WTC11 (cell line): ENCODE data around the gene MAP7D1. TPM values are rescaled to one million over a fixed set of nuclear protein-coding genes. Genes with fewer than 3 reads are reported as not detected.

Experiments used
- ATAC-seq: fragments of 200-7000 bp; cut with Tn5 transposase; 2 replicates; pipeline ENCODE4 v1.10.0; 2021; ENCODE audit warnings: mild to moderate bottlenecking, moderate library complexity
- CTCF ChIA-PET: fragments of 300-600 bp; sonication (Branson Sonifier 250); formaldehyde crosslinking; loops from one replicate; lab custom pipeline; 2021; ENCODE audit warnings: antibody characterized with exemption; lab: Charles Lee
- POLR2A ChIA-PET: fragments of 350-600 bp; sonication (Branson Sonifier 250); formaldehyde crosslinking; loops from one replicate; lab custom pipeline; 2021; ENCODE audit warnings: antibody characterized with exemption; lab: Charles Lee
- DNase-seq: peaks from one replicate; pipeline ENCODE4 v3.0.0; 2021; ENCODE audit warnings: low spot score
- H3K27ac Mint-ChIP-seq: 2 replicates; pipeline ENCODE4 v1.8.0; 2021; ENCODE audit warnings: mixed read lengths
- H3K27me3 Mint-ChIP-seq: 2 replicates; pipeline ENCODE4 v1.8.0; 2021; ENCODE audit warnings: low read depth, mild to moderate bottlenecking, moderate library complexity, mixed read lengths
- H3K36me3 Mint-ChIP-seq: 2 replicates; pipeline ENCODE4 v1.8.0; 2021; ENCODE audit warnings: mixed read lengths
- H3K4me1 Mint-ChIP-seq: 2 replicates; pipeline ENCODE4 v1.8.0; 2022; ENCODE audit warnings: mixed read lengths
- H3K4me3 Mint-ChIP-seq: 2 replicates; pipeline ENCODE4 v1.8.0; 2021; ENCODE audit warnings: mild to moderate bottlenecking, moderate library complexity, mixed read lengths
- H3K9me3 Mint-ChIP-seq: 2 replicates; pipeline ENCODE4 v1.8.0; 2021; ENCODE audit warnings: mixed read lengths
- AR ChIP-seq: fragments of 250-450 bp; sonication (Bioruptor Pico); IDR thresholded peaks from 2 replicates; pipeline ENCODE4 v1.9.0; 2021; ENCODE audit warnings: mild to moderate bottlenecking
- ATF2 ChIP-seq: sonication (generic); formaldehyde crosslinking; IDR thresholded peaks from 2 replicates; pipeline ENCODE4 v1.8.1; 2022; ENCODE audit warnings: low read depth, missing genetic modification reagents, borderline replicate concordance
- CTCF ChIP-seq: fragments of 200-600 bp; IDR thresholded peaks from 2 replicates; pipeline ENCODE4 v1.8.0; 2022; ENCODE audit warnings: antibody characterized with exemption
- GRHL2 ChIP-seq: fragments of 250-450 bp; sonication (Bioruptor Pico); IDR thresholded peaks from 2 replicates; pipeline ENCODE4 v1.8.0; 2022; ENCODE audit warnings: mild to moderate bottlenecking, moderate library complexity; ENCODE audit not compliant: insufficient replicate concordance, severe bottlenecking
- HMGXB4 ChIP-seq: sonication (generic); formaldehyde crosslinking; IDR thresholded peaks from 2 replicates; pipeline ENCODE4 v1.8.1; 2023; ENCODE audit warnings: mild to moderate bottlenecking, moderate library complexity, missing genetic modification reagents
- IRF1 ChIP-seq: sonication (generic); formaldehyde crosslinking; IDR thresholded peaks from 2 replicates; pipeline ENCODE4 v1.8.0; 2023; ENCODE audit warnings: missing genetic modification reagents
- JUN ChIP-seq: sonication (generic); formaldehyde crosslinking; IDR thresholded peaks from 2 replicates; pipeline ENCODE4 v1.8.0; 2023; ENCODE audit warnings: mild to moderate bottlenecking, missing genetic modification reagents
- MYBL2 ChIP-seq: sonication (generic); formaldehyde crosslinking; IDR thresholded peaks from 2 replicates; pipeline ENCODE4 v1.8.1; 2023; ENCODE audit warnings: mild to moderate bottlenecking, moderate library complexity, missing genetic modification reagents
- TEAD1 ChIP-seq: sonication (generic); formaldehyde crosslinking; IDR thresholded peaks from 2 replicates; pipeline ENCODE4 v1.8.0; 2022; ENCODE audit warnings: mild to moderate bottlenecking, missing genetic modification reagents
- ZNF219 ChIP-seq: sonication (generic); formaldehyde crosslinking; IDR thresholded peaks from 2 replicates; pipeline ENCODE4 v1.8.0; 2023; ENCODE audit warnings: missing genetic modification reagents, mild to moderate bottlenecking, borderline replicate concordance
- ZNF317 ChIP-seq: sonication (generic); formaldehyde crosslinking; IDR thresholded peaks from 2 replicates; pipeline ENCODE4 v1.8.1; 2023; ENCODE audit warnings: low read depth, mild to moderate bottlenecking, moderate library complexity, missing genetic modification reagents, borderline replicate concordance
- ZNF425 ChIP-seq: fragments of 250-450 bp; sonication (Bioruptor Pico); conservative IDR thresholded peaks from 2 replicates; pipeline ENCODE4 v1.9.0; 2021; ENCODE audit warnings: mild to moderate bottlenecking
- ZNF512 ChIP-seq: sonication (generic); formaldehyde crosslinking; IDR thresholded peaks from 2 replicates; pipeline ENCODE4 v1.8.1; 2022; ENCODE audit warnings: missing genetic modification reagents, borderline replicate concordance
- ZNF532 ChIP-seq: fragments of 250-450 bp; sonication (Bioruptor Pico); IDR thresholded peaks from 2 replicates; pipeline ENCODE4 v1.9.0; 2021; ENCODE audit warnings: mild to moderate bottlenecking, borderline replicate concordance
- total RNA-seq: library from RNA; stranded (reverse); gene quantifications from 3 replicates; pipeline ENCODE4 v1.2.3, GENCODE V29; 2021

The MAP7D1 gene
- total RNA-seq, 1 experiment from 2014 or later: 88.7 TPM

- peaks cover 15% of the 10 kb centered on the region; the same call in 1 of the 2 replicates for H3K36me3 Mint-ChIP-seq
- ATAC-seq (peak; percentile 95), DNase-seq (peak; percentile 81)
- ChIA-PET POLR2A (interaction anchor here (0.6 to 1.0 kb wide), 4 partner anchors 15 to 76 kb away, joined by 3 to 6 read pairs (median 4); partner anchors contain the start of gene TRAPPC3), CTCF (interaction anchor here (0.6 to 5.5 kb wide), 47 partner anchors 11 to 316 kb away, joined by 3 to 142 read pairs (median 4); partner anchors contain the start of genes AGO1, AGO3, OSCP1 and SH3D21)
- H3K27me3 Mint-ChIP-seq: no peaks in the 10 kb centered on the region
- TF ChIP-seq JUN (no peak), CTCF (peak; percentile 80), MYBL2 (CRISPR knock-in tag) (no peak)
- H3K4me3 Mint-ChIP-seq: no peak overlapping the region
- peak overlapping the region; percentile 26 for H3K27ac Mint-ChIP-seq
- peaks cover 6% of the 10 kb centered on the region for H3K4me1 Mint-ChIP-seq
- no peaks in the 10 kb centered on the region for H3K9me3 Mint-ChIP-seq
These were observed 21.2 kb upstream of the MAP7D1 start for GRCh38 chr1:36134505-36135329.

GRCh38 chr1:36135330-36135667 lies 20.7 kb upstream of the MAP7D1 start:
- Mint-ChIP-seq H3K4me1 (peaks cover 6% of the 10 kb centered on the region), H3K4me3 (no peak overlapping the region), H3K36me3 (peaks cover 20% of the 10 kb centered on the region; the same call in 1 of the 2 replicates), H3K9me3 (no peaks in the 10 kb centered on the region), H3K27ac (peak overlapping the region; percentile 26), H3K27me3 (no peaks in the 10 kb centered on the region)
- ChIA-PET CTCF (interaction anchor here (0.6 to 5.5 kb wide), 45 partner anchors 10 to 315 kb away, joined by 3 to 142 read pairs (median 4); partner anchors contain the start of genes AGO1, AGO3, OSCP1 and SH3D21), POLR2A (interaction anchor here (0.7 to 1.0 kb wide), 3 partner anchors 14 to 38 kb away, joined by 3 to 6 read pairs (median 5); partner anchors contain the start of gene TRAPPC3)
- DNase-seq (no peak), ATAC-seq (no peak)
- TF ChIP-seq TEAD1 (no peak), ZNF512 (CRISPR knock-in tag) (no peak), ZNF425 (CRISPR knock-in tag) (no peak), GRHL2 (CRISPR knock-in tag) (no peak), ZNF532 (CRISPR knock-in tag) (no peak), IRF1 (no peak), ZNF219 (no peak), AR (CRISPR knock-in tag) (no peak), HMGXB4 (no peak), ZNF317 (CRISPR knock-in tag) (no peak), ATF2 (no peak)
